ENCODE data around the gene S1PR4.

S1PR4 gene

GRCh38 chr19:3178377-3178972 is at the start of gene S1PR4:
TSS of gene S1PR4 (plus strand) at chr19:3178769. CDS start at chr19:3178793, 24 bp downstream.
- no peak for DNase-seq (ENCODE audit: low read depth)

- peak; percentile 69 for DNase-seq (ENCODE audit: low read depth)
Observed at GRCh38 chr19:3129112-3129511, 49.5 kb upstream of the S1PR4 start.

GRCh38 chr19:3131168-3131567 is 47.4 kb upstream of the S1PR4 start:
- DNase-seq (ENCODE audit: low read depth) = no peak

- peak; percentile 33 for DNase-seq (ENCODE audit: low read depth)
Observed at GRCh38 chr19:3132971-3133792, 45.4 kb upstream of the S1PR4 start.

GRCh38 chr19:3133793-3134116 is 44.8 kb upstream of the S1PR4 start:
- no peak for DNase-seq (ENCODE audit: low read depth)

GRCh38 chr19:3135961-3136683 is 42.4 kb upstream of the S1PR4 start, which contains the start of gene GNA15:
TSS of gene GNA15 (plus strand) at chr19:3136033. CDS start at chr19:3136451, 418 bp downstream.
- DNase-seq (ENCODE audit: low read depth) = no peak

GRCh38 chr19:3136684-3137055 is 41.9 kb upstream of the S1PR4 start:
- no peak for DNase-seq (ENCODE audit: low read depth)

- no peak for DNase-seq (ENCODE audit: low read depth)
Observed at GRCh38 chr19:3137119-3137518, 41.5 kb upstream of the S1PR4 start.

- DNase-seq (ENCODE audit: low read depth) = no peak
Observed at GRCh38 chr19:3138268-3138667, 40.3 kb upstream of the S1PR4 start.

- no peak for DNase-seq (ENCODE audit: low read depth)
Observed at GRCh38 chr19:3140667-3141038, 37.9 kb upstream of the S1PR4 start.

GRCh38 chr19:3142292-3142670 is 36.3 kb upstream of the S1PR4 start:
- peak; percentile 76 for DNase-seq (ENCODE audit: low read depth)

- DNase-seq (ENCODE audit: low read depth) = no peak
Observed at GRCh38 chr19:3142781-3143337, 35.7 kb upstream of the S1PR4 start.

- DNase-seq (ENCODE audit: low read depth) = no peak
Observed at GRCh38 chr19:3145909-3146676, 32.5 kb upstream of the S1PR4 start.

- DNase-seq (ENCODE audit: low read depth) = no peak
Observed at GRCh38 chr19:3146677-3147100, 31.9 kb upstream of the S1PR4 start.

GRCh38 chr19:3148503-3148902 is 30.1 kb upstream of the S1PR4 start:
- no peak for DNase-seq (ENCODE audit: low read depth)

- DNase-seq (ENCODE audit: low read depth) = no peak
Observed at GRCh38 chr19:3149089-3149488, 29.5 kb upstream of the S1PR4 start.

- DNase-seq (ENCODE audit: low read depth) = no peak
Observed at GRCh38 chr19:3149526-3150505, 28.8 kb upstream of the S1PR4 start.

- DNase-seq (ENCODE audit: low read depth) = no peak
Observed at GRCh38 chr19:3150739-3151329, 27.7 kb upstream of the S1PR4 start.

- no peak for DNase-seq (ENCODE audit: low read depth)
Observed at GRCh38 chr19:3151563-3152418, 26.8 kb upstream of the S1PR4 start.

- no peak for DNase-seq (ENCODE audit: low read depth)
Observed at GRCh38 chr19:3152419-3152780, 26.2 kb upstream of the S1PR4 start.

All from iris pigment epithelial cell (primary cell).